ENCODE measurements around the gene MAPK1IP1L. TPM values are rescaled to one million over a fixed set of nuclear protein-coding genes. Genes with fewer than 3 reads are reported as not detected.

The MAPK1IP1L gene
- total and polyA plus RNA-seq, 8 donors: 7.0 to 53.1 (median 28.6) TPM

DNA sequence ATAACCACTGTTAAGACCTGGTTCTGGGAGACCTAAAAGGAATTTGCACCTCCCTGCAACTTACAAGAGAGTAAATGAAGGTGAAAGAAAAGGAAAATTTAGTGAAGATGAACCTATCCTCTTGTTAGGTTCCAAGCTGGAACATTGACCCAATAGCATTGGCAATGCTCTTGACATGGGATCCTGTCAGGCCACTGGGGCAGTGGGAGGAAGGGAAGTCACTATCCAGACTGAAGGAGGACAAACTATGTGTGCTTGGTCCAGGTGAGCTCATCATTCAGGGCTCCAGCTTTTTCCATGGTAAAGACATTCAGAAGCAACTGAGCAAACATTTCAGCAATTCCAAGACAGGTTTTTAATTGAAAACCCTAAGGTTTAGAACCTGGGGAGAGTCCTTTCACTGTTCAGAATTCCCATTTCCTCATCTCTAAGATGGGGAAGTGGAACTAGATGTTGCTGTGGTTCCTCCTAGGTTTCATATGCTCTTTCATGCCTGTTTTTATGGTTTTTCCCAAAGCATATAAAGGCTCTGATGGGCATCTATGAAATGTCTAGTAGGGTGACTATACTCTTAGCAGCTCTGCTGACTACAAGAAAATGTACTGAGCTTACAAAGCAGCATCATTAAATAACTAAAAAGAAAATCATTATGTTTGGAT, 33.1 kb downstream of the MAPK1IP1L start:
- no peak overlapping the region for H3K4me3 ChIP-seq
- intact Hi-C loops (cut with DNase I; ENCODE audit: low total_unique reads): no loop called here
- H3K4me1 ChIP-seq: peaks cover 0 to 4% (median 2%) of the 10 kb centered on the region in 4 donors
- no peak for DNase-seq
- H3K36me3 ChIP-seq: no peaks in the 10 kb centered on the region
- no peaks in the 10 kb centered on the region for H3K27me3 ChIP-seq
- no peak overlapping the region for H3K27ac ChIP-seq
- no peak for TF ChIP-seq EP300 (IDR thresholded peaks at IDR 0.05)
- no peak for TF ChIP-seq POLR2A (IDR thresholded peaks at IDR 0.05)
- TF ChIP-seq, protein P1, sequence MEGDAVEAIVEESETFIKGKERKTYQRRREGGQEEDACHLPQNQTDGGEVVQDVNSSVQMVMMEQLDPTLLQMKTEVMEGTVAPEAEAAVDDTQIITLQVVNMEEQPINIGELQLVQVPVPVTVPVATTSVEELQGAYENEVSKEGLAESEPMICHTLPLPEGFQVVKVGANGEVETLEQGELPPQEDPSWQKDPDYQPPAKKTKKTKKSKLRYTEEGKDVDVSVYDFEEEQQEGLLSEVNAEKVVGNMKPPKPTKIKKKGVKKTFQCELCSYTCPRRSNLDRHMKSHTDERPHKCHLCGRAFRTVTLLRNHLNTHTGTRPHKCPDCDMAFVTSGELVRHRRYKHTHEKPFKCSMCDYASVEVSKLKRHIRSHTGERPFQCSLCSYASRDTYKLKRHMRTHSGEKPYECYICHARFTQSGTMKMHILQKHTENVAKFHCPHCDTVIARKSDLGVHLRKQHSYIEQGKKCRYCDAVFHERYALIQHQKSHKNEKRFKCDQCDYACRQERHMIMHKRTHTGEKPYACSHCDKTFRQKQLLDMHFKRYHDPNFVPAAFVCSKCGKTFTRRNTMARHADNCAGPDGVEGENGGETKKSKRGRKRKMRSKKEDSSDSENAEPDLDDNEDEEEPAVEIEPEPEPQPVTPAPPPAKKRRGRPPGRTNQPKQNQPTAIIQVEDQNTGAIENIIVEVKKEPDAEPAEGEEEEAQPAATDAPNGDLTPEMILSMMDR (IDR thresholded peaks at IDR 0.05): no peak
- TF ChIP-seq POLR2AphosphoS5 (IDR thresholded peaks at IDR 0.05): no peak
- no peaks in the 10 kb centered on the region for H3K9me3 ChIP-seq

DNA sequence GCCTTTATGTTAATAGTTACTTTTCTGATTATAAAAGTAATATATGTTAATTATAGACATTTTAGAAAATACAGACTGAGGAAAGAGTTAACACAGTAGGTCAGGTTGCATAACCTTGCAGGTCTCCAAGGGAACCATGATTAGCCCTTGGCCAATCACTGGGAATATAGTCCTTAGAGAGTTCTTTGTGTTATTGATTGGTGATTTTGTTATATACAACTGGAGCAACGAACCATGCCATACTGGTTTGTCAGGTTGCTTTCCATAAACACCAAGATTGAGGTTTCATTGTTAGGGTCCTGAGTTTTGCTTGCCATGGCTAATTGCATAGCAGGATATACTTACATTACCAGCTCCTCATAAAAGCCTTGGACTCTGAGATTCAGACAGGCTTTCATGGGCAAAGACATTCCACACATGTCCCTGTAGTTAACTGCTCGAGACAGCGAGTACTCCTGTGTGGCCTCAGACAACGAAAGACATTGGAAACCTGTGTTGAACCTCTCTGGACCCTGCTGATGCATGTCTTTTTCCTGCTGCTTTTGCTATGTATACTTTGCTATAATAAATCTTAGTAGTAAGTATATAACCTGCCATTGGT, 33.7 kb downstream of the MAPK1IP1L start:
- H3K4me3 ChIP-seq: no peak overlapping the region
- no peaks in the 10 kb centered on the region for H3K36me3 ChIP-seq
- intact Hi-C loops (cut with DNase I; ENCODE audit: low total_unique reads): no loop called here
- H3K27me3 ChIP-seq: no peaks in the 10 kb centered on the region
- whole genome bisulfite sequencing, 5 donors: 41 to 59% (median 51%) methylated on average over 4 of the region's 4 CpGs
- peaks cover 0 to 7% (median 2%) of the 10 kb centered on the region in 4 donors for H3K4me1 ChIP-seq
- no peaks in the 10 kb centered on the region for H3K9me3 ChIP-seq
- TF ChIP-seq, protein P1 (IDR thresholded peaks at IDR 0.05): no peak
- TF ChIP-seq EP300 (IDR thresholded peaks at IDR 0.05): no peak
- no peak for TF ChIP-seq POLR2AphosphoS5 (IDR thresholded peaks at IDR 0.05)
- TF ChIP-seq POLR2A (IDR thresholded peaks at IDR 0.05): no peak
- no peak overlapping the region for H3K27ac ChIP-seq
- DNase-seq: peak in 1 of 2 donors; percentile 57

DNA sequence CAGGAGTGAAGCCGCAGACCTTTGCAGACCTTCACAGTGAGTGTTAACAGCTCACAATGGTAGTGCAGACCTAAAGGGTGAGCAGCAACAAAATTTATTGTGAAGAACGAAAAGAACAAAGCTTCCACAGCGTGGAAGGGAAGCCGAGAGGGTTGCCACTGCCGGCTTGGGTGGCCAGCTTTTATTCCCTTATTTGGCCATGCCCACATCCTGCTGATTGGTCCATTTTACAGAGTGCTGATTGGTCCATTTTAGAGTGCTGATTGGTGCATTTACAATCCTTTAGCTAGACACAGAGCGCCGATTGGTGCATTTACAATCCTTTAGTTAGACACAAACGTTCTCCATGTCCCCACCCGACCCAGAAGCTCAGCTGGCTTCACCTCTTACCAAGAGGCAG, 35.5 kb downstream of the MAPK1IP1L start:
- H3K36me3 ChIP-seq: no peaks in the 10 kb centered on the region
- H3K27ac ChIP-seq: no peak overlapping the region
- intact Hi-C loops (cut with DNase I; ENCODE audit: low total_unique reads): no loop called here
- DNase-seq: no peak
- 87 to 95% (median 94%) methylated on average over 9 of the region's 9 CpGs for WGBS, 5 donors
- peaks cover 0 to 7% (median 2%) of the 10 kb centered on the region in 4 donors for H3K4me1 ChIP-seq
- H3K4me3 ChIP-seq: no peak overlapping the region
- H3K27me3 ChIP-seq: no peaks in the 10 kb centered on the region
- TF ChIP-seq POLR2AphosphoS5 (IDR thresholded peaks at IDR 0.05): no peak
- no peak for TF ChIP-seq EP300 (IDR thresholded peaks at IDR 0.05)
- TF ChIP-seq, protein P1 (IDR thresholded peaks at IDR 0.05): no peak
- no peak for TF ChIP-seq POLR2A (IDR thresholded peaks at IDR 0.05)
- H3K9me3 ChIP-seq: no peaks in the 10 kb centered on the region

DNA sequence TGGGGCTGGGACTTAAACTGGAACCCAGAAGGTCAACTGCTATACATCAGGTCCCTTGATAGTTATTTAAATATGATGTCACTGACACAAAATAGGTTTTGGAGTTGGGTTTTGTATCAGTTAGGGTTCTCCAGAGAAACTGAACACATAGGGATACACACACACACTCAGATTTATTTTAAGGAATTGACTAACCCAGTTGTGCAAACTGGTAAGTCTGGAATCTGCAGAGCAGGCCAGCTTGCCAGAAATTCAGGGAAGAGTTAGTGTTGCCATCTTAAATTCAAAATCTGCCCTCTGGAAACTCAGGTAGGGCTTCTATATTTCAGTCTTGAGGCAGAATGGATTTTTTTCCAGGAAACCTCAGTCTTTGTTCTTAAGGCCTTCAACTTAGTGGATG, 36.9 kb downstream of the MAPK1IP1L start:
- no peaks in the 10 kb centered on the region for H3K9me3 ChIP-seq
- H3K4me1 ChIP-seq: peaks cover 0 to 7% (median 2%) of the 10 kb centered on the region in 4 donors
- no peak for DNase-seq
- intact Hi-C loops (cut with DNase I; ENCODE audit: low total_unique reads): no loop called here
- H3K27ac ChIP-seq: no peak overlapping the region
- H3K4me3 ChIP-seq: no peak overlapping the region
- H3K36me3 ChIP-seq: no peaks in the 10 kb centered on the region
- TF ChIP-seq EP300 (IDR thresholded peaks at IDR 0.05) (no peak), POLR2AphosphoS5 (IDR thresholded peaks at IDR 0.05) (no peak), POLR2A (IDR thresholded peaks at IDR 0.05) (no peak)
- TF ChIP-seq, protein P1 (IDR thresholded peaks at IDR 0.05): no peak
- H3K27me3 ChIP-seq: no peaks in the 10 kb centered on the region

Data from stomach (tissue), 9 donors.